Measurements from ENCODE around the gene ZMAT5.
A peak's percentile ranks its signal among the peaks of the same experiment; 100 is the strongest.

The ZMAT5 gene

DNA sequence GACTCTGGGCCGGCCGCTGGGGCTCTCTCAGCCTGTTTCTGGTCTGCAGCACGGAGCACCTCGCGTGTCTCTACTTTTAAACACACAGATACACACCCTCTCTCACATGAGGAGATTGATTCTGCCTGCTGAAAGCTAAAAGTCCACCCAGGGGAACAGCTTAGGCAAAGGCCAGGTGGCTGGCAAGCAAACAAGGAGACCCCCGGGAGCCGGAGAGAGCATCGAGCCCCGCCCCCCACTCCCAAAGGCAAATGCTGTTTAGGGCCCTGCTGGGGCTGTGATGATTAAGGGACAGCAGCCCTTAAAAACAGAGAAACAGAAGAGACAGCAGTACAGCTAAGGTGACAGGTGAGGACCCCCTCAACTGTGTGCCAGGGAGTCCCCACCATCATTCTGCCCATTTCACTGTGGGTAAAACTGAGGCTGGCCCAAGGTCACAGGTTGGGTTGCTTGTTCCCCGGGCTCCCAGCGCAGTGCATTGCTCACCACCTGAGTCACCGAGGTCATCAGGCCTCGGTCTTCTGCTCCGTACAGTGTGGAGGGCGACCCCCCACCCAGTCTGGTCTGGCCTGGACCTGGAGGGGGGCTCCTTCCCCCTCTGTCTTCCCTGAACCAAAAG, 40.2 kb downstream of the ZMAT5 start:
- DNase-seq = no peak

DNA sequence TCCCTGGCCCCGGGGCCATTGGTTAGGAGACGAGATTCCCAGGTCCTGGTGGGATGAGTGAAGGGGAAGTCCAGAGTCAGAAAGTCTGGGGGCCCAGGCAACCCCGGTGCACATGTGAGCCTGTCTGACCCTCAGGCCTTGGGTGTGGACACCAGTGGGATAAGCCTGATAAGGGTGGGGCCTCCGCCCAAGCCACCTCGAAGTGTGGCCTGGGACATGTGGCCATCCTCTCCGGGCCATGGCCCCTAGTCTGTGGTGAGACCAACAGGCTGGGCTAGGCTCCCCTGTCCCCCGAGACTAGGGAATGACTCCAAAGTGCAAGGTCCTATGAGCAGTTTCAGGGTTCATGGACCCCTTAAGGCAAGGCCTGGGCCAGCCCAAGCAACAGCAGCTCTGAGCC, 40.7 kb downstream of the ZMAT5 start:
- no peak for DNase-seq

DNA sequence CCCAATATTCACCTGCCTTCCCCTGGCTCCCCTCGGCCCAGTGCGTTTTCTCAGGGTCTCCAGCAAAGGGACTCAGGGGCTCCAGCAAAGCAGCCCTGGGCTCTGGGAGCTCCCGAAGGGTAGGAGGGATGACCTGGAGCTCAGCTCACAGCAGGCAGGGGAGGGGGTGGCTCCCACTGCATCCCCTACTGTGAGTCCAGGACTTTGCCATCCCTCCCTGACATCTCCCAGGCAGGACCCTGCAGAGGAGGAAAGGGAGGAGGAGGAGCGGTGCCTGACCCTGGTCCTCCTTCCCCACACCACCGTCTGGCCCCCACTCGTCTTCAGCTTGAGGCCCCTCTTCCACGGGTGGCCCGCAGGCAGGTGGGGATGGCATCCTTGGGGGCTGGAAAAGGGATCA, 42.0 kb downstream of the ZMAT5 start:
- no peak for DNase-seq

DNA sequence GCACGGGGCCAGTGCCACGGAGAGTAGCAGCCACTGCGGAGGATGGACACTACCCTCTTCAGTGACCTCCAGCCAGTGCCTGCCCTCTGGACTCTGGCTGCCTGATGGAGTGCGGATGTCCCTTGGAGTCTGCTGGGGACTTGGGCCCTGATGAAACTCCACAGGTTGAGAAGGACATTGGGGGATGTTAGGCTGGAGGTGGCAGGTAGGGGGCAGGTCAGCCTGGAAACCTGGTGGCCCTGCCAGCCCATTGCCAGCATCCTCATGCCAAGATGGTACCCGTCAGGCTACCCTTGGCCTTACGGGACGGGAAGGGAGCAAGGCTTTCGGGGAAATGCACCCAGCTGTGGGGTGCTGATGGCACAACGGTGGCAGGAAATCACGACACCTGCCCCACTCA, 43.0 kb downstream of the ZMAT5 start:
- no peak for DNase-seq

DNA sequence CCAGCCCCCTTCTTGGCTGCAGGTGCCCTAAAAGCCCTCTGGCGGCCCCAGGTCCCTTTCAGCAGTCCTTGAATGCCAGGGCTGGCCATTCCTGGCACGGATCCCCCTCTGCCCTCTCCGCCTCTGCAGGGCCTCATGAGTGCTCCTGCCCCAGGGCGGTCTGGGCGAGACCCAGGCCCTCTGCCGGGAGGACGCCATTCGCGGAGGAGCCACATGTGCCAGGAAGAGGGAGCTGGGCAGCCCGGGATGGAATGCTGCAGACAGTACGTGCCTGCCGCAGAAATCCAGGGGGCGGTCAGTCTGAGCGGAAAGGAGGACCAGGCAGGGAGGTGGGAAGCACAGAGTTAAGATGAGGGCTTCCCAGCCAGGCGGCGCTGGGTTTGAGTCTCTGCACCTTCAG, 44.2 kb downstream of the ZMAT5 start:
- no peak for DNase-seq

DNA sequence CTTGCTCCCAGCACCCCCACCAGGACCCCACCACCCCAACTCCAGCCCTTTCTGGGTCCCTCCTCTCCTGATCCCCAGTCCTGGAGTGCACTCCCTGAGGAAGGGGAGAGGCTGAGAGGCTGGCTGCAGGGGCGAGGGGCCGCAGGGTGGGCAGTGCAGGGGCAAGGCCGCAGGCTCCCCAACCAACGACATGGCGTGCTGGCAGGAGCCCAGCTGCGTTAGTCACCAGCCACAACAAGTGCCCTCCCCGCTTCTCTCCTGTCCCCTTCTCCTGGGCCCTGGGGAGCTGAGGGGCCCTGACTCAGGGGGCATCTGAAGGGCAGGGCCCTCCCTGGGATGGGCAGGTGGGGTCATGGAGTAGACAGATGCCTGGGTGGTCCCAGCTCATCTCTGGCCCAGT, 44.7 kb downstream of the ZMAT5 start:
- no peak for DNase-seq

DNA sequence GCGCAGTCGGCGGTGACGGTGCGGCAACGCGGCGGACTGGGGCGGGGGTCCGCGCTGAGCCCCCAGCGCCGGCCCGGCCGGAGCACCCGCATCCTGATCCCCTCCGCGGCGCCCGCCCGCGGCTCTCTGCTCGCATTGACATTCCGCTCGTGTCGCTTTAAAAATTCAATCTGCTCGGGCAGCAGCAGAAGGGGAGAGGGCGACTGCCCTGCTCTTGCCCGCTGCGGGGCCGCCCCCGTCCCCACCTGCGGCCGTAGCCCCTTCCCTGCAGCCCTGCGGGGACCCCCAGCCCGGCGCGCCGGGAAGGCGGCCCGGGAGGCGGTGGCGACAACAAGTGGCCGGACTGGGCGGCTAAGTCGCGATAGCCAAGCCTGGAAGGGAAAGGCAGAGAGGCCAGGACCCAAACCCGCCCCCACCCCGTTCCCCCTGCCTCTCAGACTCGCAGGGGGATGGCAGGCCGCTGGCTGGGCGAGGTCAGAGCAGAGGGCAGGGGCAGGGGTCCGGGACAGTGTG, 45.9 kb downstream of the ZMAT5 start:
- no peak for DNase-seq

DNA sequence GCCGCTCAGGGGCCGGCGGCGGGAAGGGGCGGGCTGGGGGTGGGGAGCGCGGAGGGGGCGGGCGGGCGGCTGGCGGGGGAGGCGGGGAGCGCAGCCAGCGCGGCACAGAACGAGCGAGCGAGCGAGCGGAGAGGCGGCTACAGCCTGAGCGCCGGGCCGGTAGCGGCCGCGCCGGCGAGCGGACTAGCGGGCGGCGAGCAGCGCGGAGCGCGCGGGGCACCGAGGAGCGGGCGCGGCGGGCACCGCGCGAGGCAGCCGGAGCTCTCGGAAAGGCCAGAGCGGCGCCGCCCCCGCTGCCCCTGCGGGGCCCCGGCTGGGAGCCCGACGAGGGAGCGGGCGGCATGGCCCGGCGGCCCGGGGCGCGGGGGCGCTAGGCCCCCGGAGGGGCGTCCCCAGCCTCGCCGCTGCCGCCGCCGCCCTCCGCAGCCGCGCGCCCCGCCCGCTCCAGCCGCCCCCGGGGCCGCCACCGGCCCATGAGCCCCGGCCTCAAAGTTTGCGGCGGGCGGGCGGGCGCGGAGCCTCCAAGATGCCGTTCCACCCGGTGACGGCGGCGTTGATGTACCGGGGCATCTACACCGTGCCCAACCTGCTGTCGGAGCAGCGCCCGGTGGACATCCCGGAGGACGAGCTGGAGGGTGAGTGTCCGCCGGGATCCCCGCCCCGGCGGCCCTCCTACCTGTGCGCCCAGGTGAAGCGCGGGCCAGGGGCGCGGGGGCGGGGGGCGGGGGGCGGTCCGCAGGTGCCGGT, 46.7 kb downstream of the ZMAT5 start, which contains the start of gene CABP7:
Gene CABP7, plus strand, starts transcription at position 105 of the 747 bp plus-strand sequence. Its CDS starts 422 bp downstream, at position 527.
- DNase-seq = no peak

DNA sequence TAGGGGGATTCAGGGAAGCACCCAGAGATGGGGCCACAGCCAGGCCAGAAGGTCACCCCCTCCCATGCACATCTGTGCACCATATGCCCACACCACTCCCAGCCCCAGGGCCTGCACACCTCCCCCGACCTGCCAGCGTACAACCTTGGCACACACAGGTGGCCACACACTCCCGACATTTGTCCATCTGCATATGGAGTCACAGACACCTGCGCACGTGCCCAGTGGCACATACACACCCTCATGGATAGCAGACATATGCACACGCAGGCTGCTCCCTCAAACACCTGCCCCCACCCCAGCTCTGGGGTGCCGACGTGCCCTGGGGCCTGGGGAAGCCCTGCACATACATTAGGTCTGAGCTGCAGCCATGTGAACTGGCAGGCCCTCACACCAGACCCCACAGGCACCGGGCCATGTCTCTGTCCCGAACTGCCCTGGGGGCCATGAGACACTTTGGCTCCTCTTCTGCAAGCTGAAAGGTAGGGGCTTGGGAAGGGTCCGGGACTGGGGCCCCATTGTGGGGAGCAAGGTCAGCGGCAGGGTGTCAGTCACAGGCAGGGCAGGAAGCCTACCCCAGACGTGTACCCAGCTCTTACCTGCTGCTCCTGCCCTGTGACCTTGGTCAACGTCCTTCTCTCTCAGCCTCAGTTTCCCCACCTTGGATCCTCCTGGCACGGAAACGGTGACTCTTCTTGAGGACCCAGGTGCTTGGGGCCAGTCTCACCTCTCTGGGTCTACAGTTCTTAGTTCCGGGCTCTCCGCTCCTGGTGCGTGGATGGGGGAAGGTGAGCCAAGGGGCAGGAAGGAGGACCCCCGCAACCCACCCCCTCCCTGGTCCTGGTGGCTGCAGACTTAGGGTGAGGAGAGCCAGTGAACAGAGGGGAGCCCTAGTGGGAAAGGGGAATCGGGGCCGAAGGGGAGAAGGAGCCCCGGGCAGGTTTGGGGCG, 47.6 kb downstream of the ZMAT5 start:
- no peak for DNase-seq

DNA sequence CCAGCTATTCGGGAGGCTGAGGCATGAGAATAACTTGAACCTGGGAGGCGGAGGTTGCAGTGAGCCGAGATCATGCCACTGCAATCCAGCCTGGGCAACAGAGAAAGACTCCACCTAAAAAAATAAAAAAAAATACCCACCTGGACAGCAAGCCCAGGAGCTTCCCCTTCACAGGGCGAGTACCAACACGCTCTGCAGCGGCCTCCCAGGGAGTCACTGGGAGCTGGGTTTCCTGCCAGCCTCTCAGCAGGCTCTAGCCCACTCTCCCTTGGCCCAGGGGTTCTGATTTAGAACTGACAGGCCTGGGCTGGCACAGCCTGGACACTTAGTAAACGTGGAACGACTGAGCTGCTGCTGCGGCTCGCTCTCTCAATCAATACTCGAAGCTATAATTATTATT, 49.0 kb downstream of the ZMAT5 start:
- DNase-seq = no peak

DNA sequence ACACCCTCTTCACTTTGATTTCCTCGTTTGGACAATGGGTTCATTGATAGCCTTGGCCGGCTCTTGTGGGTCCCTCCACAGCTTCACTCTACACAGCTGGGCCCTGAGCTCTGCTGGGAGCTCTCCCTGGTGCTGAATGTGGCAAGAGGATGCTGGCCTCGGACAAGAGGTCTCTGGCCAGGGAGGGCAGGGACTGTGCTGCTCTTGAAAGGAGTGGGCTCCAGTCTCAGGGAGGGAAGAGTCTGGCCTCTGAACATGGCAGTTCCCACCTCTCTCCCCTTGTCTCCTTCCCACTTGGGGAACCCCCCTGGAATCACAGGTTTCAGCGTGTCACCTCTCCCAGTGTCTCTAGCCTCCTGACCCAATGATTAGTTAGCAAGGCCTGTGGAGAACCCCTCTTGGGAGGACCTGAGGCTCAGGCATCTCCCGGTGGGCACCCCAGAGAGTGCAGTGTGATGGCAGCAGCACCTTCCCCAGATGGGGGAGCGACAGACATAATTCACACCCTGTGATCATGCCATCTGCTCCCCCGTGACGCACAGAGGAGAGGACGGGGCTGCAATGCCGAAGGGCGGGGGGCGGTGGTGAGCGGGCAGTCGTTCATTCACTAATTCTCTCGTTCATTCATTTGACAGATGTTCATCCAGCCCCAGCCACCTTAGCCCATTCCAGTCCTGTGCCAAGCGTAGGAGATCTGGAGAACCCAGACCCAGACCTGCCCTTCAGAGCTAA, 49.8 kb downstream of the ZMAT5 start:
- peak; percentile 65 for DNase-seq

DNA sequence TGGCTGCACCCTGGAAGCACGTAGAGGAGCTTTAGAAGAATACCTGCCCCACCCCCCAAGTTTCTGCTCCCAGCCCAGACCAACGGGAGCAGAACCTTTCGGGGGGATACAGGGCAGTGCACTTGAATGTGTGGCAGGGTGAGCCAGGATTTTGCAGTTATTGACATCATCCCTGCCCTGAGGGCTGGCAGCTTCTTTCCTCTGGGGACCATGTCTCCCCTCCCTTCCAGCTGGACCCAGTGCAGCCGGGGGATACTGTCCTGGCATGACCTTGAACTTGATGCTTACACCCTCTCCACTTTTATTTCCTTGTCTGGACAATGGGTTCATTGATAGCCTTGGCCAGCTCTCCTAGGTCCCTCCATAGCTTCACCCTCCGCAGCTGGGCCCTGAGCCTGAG, 51.1 kb downstream of the ZMAT5 start:
- DNase-seq = no peak

DNA sequence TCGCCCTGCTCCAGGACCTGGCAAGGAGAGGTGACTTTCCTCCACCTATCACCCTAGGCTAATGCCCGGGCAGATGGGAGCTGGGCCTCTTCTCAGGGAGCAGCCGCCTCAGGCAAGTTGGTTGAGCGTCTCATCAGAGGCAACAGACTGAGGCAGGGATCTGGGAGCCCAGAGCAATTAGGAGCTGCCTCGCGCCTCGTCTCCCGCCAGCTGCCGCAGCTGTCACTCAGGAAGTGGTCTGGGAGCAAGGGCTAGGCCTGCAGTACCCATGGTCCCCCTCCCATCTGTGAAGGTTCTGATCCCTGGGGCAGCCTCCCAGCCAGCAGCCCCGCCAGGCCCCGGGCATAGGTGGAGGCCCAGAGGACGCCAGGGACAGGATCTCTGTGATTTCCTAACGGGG, 51.6 kb downstream of the ZMAT5 start:
- no peak for DNase-seq

DNA sequence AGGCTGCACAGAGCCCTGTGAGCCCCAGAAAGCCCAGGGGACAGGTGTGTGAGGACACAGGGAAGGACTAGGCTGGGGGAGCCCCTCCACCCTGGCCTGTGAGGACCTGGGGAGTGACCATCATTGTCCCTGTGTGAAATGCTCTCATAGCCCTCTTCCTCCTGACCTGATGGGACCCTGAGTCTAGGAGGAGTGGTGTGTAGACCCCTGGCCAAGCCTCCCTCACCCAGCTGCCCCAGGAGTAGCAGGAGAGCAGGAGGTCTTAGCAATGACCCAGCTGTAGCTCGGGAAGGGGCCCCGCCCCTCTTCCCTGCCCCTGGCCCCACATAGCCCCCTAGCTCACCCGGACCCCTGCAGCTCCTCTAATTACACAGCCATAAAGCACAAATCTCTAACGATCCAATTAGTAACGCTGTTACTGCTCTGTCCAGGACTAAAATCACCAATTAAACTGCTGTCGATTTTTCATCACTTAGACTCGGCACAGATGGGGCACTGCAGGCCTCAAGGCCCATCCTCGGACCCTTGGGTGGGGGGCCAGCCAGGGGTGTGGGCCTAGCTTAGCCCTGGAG, 53.6 kb downstream of the ZMAT5 start:
- no peak for DNase-seq

DNA sequence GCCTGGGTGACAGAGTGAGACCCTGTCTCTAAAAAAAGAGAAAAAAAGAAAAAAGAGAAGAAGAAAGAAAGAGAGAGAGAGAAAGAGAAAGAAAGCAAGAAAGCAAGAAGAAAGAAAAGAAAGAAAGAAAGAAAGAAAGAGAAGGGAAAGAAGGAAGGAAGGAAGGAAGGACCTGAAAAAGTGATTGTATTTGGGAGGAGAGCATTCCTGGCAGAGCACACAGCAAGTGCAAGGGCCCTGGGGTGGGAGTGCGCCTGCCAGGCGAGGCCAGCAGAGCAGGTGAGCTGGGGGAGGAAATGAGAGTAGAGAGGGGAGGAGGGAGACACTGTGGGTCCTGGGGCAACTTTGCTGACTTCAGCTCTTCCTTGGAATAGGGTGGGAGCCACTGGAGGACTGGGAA, 54.7 kb downstream of the ZMAT5 start:
- DNase-seq = no peak

DNA sequence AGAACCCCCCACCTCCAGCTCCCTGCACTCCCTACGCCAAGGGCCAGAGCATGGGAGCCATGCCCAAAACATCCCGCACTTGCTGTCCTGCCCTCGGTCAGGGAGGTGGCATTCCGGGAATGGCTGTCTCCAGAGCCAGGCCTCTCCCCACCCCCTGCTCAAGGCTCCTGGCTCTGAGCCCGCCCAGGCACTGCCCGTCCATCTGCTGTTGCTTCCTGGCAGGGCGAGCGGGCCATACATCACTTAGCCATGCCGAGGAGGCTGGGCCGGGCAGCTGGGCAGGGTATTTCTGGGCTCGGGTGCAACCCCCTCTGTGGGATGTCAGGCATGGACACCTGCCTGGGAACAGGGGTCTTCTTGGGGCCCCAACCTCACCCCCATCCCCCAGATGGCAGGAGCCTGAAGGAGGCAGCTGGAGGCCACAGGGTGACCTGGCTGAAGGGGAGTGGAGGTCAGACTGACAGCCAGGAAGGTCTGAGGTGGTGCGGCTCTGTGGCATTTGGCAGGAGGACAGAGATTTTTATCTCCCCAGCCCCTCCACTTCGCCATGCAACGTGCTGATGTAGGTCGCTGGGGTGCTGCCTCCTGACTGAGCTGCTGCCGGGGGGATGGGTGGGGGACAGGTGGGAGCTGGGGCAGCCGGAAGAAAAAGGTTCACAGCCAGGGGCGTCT, 55.7 kb downstream of the ZMAT5 start:
- DNase-seq = no peak

DNA sequence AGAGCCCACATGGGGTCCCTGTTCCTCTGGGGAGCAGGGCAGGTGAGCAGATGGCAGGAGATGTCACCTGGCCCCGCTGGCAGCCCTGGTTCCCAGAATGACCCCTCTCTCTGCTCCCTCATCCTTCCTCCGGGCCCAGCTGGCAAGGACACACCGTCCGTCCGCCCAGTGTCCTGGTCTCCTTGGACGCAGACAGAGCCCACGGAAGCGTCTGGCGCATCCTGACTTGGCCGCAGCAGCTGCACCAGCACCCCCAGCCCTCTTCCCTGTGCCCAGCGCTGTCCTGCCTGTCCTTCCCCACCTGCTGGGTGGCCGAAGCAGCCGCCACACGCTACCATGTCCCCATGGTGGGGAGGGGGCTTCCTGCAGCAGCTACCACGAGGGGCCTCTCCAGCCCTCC, 56.6 kb downstream of the ZMAT5 start:
- DNase-seq = no peak

DNA sequence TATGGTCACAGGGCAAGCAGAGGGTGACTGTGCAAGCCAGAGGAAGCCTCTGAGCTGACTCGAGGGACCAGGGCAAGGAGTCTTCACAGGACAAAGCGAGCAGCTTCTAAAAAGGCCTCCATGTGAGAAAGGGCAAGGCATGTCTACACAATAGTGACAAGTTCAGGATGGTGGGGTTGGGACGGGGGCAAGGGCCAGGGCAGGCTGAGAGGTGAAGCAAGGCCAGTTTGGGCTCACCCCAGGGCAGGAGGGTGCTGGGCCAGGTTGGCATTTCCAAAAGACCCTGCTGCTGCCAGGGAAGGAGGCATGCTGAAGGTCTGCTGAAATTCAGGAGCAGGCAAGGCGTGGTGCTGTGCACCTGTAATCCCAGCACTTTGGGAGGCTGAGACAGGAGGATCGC, 59.3 kb downstream of the ZMAT5 start:
- DNase-seq = no peak

DNA sequence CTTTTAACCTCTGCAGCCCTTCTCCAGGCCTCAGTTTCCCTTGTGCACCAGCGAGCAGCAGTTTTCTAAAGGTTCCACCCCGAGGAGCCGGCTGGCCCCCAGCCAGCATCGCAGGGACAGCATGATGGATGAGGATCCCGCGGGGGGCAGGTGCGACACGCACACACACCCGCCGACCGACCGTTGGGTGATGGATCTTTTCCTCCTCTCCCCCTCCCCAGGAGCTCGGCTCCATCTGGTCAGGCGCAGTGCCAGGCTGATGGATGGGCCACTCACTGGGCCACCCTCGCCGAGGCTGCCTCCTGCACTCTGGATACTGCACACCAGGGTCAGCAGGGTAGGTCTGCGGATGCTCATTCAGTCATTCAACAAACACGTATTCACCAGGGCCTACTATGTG, 59.8 kb downstream of the ZMAT5 start:
- no peak for DNase-seq

DNA sequence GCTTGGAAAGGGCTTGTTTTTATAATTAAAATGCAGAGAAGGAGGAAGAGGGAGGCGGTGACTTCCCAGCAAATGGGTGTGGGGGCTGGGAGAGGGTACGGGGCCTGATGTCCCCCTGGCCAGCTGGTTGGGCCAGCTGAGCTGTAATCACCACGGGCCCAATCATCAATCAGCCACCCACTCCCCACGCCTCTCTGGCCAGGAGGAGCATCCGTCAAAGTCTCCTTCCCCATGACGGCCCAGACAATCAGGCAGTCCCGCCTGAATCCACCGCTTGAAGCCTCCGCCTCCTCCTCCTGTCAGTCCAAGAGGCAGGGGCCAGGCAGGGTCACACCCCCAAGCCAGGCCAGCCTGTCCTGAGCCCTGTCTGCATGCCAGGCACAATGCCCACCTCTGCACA, 60.3 kb downstream of the ZMAT5 start:
- no peak for DNase-seq

DNA sequence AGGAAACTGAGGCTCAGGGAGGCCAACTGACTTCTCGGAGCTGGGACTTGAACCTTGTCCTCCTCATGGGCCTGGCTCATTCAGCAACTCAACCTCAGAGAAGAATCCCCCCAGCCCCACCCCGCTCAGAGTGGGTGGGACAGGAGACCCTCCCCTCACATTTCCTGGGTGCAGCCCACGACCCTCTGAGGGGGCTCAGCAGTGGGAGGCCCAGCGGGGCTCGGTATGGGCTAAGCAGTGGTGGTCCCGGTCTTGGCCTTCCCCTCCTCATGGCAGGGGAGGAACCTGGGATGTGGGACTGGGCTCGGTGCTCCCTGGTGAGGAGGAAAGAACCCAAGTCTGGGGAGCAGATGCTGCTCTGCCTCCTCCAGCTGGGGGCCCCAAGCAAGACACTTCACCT, 61.2 kb downstream of the ZMAT5 start:
- DNase-seq = no peak
